Activated CD4-positive, alpha-beta T cell treated with anti-CD3 and anti-CD28 coated beads for 1 hour (primary cell): Measurements from ENCODE around the gene COX7A2.

ENCODE experiments used
- DNase-seq: peaks from one replicate; pipeline ENCODE4 v3.0.0-alpha.2; 2020

The COX7A2 gene

DNA sequence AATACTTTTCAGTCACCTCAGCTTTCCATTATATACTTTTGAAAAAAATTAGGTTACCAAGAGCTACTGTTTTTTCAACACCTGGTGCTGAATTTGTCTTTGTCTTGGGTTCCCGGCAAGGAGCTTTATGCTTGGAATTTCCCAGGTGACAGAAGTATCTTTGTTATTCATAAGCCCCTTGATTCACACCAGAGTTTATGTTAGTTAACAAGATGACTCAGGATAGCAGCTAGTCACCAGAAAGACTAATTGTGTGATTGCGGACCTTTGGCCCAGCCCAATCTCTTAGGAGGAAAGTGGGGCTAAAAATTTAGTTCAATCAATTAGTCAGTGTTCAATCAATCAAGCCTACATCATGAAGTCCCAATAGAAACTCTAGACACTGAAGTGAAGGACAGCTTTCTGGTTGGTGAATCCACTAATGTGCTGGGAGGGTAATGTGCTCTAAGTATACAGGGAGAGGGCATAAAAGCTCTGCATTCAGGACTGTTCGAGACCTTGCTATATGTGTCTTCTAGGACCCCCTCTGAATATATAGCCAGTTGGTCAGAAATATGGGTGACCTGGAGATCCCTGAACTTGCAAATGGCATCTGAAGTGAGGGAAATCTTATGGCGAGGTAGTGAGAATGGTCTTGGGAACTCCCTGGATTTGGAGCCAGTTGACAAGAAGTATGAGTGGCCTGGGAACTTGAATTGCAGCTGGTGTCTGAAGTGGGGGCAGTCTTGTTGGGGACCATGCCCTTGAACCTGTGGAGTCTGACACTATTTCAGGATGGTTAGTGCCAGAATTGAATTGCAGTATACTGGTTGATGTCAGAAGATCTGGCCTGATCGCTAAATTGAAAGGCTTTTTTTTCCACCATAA is 24.8 kb upstream of the COX7A2 start:
- no peak for DNase-seq

DNA sequence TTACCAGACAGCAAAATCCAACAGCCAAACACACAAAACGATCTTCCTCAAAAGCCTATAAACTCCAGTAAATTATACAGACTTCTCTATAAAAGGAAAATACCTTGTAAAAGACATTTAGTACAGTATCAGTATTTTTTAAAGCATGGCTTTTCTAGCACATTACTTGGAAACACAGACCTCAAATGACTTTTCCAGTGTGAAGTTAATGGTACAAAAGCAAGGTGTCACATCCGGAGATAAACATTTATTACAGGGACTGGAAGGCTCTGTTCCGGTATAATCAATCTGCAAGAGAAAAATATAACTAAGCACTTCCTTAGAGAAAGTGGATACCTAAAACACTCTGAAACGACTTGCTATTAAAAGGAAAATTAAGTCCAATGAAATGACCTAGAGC is 23.9 kb upstream of the COX7A2 start:
- DNase-seq, result no peak

DNA sequence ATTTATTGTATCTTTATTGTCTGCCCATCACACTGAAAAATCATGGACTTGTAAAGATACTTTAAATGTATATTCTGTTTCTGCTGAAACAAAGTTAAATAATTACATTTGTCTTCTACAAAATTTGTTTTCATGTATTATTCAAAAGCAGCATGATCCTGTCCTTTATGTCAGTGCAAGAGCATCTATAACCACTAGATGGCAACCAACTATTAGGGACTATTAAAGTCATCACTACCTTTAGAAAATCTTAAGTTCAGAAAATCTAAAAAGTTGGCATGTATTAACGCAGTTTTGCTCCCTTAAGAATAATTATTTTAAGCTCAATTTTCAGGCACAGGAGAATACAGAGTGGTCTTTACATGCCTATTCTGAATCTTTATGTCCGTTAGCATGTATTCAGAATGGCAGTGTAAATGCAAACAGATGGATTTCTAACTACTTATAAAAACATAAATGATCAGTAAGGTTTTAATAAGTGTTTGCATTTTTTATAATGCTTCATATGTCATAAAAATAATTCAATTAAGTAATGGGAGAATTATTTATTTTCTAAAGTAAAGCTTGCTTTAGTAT is 23.2 kb upstream of the COX7A2 start:
- no peak for DNase-seq

DNA sequence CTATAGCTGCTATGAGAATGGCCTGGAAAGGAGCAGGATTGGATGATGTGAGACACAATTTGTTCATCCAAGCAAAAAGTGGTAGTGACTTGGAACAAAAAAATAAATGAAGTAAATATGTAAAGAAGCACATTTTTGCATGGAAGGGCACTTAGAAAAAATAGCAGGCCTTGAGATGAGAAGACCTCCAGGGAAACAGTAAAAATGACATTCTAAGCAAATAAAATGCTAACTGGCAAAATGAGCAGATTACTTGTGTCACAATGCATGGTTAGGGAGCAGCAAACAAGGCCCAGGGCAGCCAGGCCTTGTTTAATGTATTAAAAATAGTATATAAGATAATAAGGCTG is 19.8 kb upstream of the COX7A2 start:
- no peak for DNase-seq

DNA sequence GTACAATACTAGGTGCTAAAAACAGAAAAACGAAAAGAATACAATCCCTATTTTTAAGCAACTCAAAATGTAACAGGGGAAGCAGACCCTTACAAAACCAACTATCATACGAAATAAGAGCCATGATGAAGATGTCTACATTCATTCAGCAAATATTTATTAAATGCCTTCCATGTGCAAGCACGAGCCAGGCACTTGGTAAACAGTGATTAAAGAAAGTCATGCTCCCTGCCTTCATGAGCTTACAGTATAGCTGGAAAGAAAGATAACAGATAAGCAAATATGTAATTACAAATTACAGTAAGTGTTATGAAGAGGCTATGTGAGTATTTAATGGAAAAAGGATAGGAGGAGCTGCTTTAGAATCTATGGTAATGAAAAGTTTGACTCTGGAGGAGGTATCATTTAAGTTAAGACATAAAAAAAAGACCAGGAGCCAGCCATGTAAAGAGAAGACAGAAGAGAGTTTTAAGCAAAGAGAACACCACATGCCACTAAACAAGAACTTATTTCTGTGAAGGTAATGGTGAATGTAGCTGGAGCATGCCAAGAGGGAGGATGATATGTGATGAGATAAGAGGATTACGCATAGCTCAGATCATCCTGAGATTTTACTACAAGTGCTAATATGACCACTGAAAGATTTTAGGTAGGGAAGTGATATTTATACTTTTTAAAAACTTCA is 19.3 kb upstream of the COX7A2 start:
- DNase-seq, result no peak

DNA sequence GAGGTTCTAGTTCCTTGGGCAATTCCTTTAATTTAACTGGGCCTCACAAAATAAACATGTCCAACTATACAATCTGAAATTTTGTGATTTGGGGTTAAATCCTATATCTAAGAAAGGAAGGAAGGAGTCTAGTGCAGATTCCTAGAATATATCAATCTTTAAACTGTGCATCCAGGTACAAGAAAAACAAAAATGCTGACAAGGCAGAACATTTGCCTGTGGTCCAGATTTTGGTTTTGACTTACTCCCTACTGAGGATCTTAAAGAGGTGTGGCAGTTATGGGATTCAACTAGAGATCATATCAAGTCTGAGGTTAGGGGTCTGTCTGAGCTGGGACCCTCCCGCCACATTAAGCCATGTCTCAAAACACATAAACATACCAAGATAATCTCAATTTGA is 17.7 kb upstream of the COX7A2 start:
- DNase-seq, result no peak

DNA sequence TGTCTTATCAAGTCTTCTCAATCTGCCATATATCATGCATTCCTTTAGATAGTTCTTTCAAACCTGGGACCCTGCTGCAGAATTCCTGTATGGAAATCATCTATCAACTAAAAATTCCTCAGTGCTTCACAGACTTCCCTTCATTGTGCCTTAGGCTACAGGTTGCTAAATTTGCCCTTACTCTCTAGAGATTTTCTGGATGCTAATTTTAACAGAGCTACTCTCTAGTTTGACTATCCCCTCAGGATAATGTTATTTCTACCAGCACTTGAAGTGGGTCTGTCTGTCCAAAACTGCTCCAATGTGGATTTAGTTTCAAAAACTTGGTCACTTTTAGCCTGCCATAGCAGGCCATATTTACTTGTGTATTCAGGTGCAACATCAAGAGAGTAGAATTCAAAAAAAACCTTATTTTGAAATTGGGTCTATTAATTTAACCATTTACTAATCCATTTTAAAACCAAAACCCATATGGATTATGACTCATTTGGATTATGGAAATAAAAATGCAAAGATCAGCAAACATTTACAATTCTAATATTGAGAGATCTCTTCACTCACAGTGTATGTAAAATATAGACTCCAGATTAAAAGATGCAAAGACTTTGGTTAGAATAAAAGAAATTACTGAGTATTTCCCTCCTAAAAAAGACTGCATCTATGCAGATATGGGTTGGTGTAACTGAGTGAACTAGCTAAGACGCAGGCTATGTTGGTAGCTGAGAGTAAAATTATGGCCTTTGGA is 13.9 kb upstream of the COX7A2 start:
- DNase-seq, result no peak

DNA sequence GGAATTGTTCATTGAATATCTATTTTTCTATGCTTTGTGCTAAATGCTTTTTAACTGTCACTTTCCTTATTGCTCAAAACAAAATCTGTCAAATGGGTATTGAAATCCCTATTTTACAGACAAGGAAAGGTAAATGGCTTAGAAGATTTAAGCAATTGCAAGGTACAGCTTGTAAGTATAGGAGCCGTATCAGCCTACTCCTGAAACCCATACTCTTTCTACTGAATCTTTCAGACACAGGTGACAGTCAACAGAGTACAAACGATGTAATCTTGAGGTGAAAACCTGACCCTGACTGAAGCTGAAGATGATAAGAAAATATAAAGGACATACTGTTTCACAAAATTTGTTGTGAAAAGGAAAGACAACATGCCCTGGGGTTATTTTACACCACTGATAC is 7.0 kb upstream of the COX7A2 start:
- no peak for DNase-seq

DNA sequence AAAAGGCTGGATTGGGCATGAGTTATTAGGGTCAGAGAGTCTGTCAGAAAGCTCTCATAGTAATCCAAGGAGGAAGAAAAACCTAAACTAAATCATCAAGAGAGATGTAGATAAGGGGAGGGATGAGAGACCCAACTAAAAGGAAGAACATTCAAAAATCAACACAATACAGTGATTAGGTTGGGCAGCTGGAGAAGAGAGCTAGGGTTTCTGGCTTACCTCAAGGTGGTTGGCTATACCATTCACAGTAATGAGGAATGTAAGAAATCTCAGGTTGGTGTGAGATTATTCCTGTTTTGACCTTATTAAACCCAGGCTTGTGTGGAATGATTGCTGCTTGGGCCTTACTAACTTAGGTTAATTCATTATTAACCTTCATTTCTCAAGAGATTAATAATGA is 6.2 kb upstream of the COX7A2 start:
- DNase-seq, result no peak

DNA sequence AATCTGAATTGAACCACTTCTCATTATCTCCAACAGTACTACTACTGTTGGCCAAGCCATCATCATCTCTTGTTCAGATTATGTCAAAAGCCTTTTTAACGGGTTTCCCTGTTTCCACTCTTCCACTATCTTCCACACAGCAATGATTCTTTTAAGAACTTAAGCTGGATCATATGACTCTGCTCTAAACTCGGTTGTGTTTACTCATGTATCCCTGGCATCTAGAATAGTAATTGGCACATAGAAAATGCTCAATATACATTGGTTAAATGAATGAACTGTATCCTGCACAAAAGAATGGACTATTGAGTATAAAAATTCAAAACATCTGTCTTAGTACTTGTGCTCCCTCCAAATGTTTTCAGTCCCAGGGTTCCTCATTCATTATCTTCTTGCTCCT is 2.8 kb upstream of the COX7A2 start:
- DNase-seq, result no peak

DNA sequence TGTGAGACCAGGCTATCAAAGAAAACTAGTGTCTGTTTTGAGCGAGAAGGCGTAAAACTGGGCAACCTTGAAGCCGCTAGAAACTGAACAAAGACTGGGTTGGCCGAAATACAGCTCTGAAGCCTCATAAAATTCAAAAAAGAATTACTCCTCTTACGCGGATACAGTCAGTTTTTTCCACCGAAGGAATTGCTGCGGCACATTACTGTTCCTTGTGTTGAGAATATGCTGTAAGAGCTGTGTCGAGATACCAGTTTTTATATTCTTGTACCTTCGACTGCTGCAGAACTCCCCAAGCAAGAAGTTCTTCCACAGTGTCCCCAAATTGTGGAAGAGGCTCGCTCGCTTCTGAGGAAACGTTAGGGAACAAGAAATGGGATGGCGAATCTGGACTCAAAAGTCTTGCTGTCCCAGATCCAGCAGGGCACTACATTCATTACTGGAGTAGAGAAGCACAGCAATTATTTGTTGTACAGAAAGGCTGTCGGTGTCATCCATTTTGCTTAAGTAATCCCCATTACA is 523 bp upstream of the COX7A2 start:
- DNase-seq, result no peak

DNA sequence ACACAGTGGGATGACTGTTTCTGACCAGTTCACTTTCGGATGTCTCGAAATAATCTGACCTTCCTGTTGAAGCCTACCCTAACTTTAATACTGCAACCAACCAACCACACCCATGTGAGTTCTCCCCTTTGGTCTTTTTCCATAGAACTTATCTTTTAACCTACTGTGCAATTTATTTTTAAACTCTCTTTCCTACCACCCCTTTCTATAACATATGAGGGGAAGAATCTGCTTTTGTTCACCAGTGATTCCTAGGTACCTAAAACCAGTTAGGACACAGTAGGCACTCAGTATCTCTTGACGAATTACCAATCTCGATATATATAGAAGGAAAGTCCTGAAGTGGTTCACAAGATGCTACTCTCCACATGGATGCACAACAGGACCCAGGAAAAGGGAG is 7.0 kb downstream of the COX7A2 start:
- DNase-seq, result no peak

DNA sequence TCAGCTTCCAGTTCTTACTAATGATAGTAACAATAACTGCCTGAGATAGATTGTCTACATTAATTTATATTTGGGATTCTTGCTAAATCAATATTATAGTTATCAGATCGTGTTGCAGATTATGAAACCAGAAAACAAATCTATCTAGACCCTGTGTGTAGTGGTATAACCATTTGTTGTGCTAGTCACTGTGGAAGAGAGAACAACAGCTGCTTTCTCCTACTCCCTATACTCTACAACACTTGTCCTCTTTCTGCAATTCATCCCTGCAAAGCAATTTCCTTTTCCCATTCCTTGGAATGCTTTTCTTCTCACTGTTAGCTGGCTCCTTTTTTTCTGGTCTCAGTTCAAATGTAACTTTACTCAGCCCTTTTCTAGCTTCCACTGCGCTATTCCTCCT is 8.3 kb downstream of the COX7A2 start:
- no peak for DNase-seq

DNA sequence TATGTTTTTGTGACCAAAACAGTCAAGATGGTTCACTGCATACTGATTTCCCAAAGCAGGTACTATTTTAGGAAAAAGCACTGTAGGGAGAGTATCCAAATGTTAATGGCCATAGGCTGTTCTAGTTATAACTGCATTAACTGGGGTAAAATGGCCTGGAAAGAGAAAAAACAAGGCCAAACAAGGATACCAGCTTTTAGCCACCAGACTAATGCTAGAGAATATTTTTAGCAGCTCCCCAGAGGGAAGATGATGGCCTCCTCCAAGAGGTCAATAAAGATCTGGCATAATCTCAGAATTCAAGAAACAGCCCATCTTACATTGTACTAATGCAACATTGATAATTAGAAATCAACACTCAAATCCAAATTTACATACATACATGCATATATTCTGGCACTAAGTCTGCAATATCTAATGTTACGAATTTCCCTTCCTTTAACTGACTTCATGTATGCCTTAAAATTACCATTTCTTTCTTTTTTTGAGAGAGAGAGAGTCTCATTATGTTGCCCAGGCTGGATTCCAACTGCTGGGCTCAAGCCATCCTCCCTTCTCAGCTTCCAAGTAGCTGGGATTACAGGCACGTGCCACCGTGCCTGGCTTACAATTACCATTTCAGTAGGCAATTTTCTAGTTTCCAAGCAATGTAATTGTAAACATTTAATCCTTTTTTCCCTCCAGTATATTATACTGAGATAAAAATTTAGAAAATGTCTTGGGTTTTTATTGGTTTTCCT is 9.3 kb downstream of the COX7A2 start:
- no peak for DNase-seq

DNA sequence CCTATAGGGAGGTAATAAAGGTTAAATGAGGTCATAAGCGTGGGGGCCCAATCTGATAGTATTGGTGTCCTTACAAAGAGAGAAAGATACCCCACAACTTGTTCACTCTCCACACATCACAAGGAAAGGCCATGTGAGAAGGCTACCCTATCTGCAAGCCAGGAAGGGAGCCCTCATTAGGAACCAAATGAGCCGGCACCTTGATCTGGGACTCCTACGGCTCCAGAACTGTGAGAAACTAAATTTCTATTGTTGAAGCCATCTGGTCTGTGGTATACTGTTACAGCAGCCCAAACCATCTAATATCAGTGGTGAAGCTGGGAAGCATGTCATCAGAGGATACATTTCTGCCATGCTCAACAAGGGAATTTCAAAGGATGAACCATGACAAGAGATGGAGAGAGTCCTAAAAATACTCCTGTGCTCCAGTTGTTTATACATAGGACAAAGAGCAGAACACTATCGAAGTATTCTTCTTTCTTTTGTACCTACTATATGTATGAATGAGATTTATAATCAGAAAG is 10.4 kb downstream of the COX7A2 start:
- no peak for DNase-seq

DNA sequence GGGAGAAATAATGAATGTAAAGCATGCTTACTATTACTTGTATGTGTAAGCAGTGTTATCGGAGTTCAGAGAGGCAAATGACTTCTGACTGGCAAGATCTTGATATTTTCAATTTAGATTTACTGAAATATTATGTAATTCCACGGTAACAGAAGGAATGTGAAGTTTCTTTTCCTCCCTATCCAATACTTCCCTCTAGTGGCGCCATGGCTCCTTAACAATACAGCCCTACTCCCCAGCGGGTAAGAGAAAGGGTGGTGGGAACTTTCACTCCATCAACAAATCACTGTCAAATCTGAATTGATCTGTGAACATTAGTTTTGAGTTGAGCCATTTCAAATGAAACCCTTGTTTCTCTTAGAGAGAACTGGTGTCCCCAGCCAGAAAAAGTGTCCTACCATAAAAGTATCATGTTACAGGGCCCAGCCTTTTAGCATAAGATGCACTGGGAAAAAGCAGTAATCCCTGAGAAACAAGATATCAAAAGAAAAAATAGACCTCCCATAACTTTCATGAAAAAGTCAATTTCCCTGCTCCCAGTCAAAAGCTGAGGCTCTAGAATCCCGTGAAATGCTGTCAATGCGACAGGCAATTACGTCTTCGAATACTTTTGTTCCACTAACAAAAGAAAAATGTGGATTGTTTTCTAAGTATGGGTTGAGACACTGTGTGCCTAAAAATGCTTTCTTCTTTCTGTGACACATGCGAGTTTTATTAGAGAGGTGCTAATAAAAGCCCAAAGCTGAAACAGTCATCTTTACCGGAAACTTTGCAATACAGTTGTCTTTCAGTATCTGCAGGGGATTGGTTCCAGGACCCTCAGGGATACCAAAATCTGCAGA is 12.9 kb downstream of the COX7A2 start:
- DNase-seq, result no peak

DNA sequence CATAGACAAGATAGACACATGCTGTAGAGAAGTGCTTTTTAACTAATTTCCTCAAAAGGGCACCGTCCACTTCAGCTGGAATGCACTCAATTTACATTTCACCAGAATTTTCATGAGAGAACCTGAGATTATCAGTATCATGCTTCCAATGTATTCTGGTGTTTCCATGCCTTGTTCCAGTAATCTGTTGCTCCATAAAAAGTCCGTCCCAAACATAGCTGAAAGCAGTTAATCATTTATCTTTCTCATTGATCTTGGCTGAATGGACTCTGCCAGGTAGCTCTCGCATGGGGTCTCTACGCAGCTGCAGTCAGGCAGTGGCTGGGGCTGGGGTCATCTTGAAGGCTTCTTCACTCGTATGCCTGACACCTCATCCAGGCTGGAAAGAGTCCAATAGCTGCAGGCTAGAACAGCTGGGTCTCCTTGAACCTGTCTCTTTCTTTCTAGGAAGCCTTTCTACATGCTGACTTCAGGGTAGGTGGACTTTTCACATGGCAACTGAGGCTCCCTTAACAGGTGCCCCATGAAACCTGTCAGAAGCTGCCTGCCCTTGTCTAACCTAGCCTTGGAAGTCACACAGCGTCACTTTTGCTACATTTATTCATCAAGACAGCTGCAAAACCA is 19.2 kb downstream of the COX7A2 start:
- no peak for DNase-seq

DNA sequence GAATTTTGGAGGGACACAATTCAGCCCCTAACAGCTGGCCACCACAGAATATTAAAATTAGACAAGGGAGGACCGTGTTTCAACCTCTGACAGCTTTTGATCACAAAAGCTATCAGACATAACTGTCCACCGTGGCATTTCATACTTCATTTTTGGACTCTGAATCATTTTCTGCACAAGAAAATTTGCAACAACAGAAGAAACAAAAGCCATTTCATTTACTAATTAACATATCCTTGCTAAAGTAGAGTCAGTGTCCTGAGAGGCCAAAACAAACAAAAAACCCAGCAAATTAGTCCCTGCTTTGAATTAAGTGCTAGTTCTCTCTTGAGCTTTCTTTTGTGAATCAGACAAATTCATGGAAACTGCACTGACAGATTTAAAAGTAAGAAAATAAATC is 20.2 kb downstream of the COX7A2 start:
- DNase-seq, result no peak

DNA sequence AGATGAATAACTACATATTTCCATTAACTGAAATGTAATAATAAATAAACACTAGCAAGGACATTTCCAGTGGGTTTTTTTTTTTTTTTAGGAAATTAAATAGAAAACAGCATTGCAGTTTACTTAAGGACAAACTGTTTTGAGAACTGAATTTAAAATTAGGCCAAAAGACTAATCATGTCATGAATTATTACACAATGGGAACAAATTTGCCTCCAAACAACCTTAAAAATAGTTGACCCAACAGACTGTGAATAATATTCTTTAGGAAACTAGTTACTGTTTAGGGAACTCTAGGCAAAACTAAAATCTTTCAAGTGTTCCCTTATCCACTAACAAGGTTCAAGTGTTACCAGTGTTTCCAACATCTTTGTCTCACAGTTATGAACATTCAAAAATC is 21.3 kb downstream of the COX7A2 start:
- no peak for DNase-seq

DNA sequence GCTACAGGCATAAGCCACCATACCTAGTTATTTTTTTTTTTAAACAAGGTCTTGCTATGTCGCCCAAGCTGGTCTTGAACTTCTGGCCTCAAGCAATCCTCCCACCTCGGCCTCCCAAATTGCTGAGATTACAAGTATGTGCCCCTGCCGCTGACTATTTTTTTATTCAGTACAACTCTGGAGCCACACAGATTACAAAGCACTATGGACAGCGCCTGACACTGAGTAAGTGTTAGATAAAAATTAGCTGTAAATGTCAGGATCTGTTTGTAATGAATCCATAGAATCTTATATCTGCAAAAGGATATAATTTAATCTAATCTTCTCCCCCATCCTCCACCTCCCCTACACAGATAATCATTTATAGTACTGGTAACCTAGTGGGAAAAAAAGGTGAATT is 22.5 kb downstream of the COX7A2 start:
- no peak for DNase-seq

DNA sequence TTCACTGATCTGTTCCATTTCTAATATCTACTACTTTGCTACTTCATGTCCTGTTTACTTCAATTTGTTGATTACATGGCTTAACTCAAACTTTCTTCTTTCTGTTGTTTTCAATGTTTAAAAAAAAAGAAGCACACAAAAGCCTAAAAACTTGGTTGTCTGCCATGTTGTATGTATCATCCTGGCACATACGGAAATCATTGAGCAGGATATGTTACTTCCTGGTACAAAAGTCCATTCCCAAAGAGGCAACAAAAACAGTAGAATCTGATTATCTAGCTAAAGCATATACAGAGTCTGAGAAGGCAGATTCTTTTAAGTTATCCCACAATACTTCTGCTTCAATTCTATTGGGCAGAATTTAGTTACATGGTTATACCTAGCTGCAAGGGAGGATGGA is 23.2 kb downstream of the COX7A2 start:
- DNase-seq, result no peak
